Colonic mucosa (tissue), 4 donors: ENCODE data around the gene CARS1. TPM values are rescaled to one million over a fixed set of nuclear protein-coding genes. Genes with fewer than 3 reads are reported as not detected.

Experiments
- DNase-seq: peaks from one replicate; pipeline ENCODE4 v3.0.0-alpha.2; 2020
- H3K27ac ChIP-seq: fragments of 200-600 bp; one replicate; pipeline ENCODE4 v1.8.0; 2021
- H3K27me3 ChIP-seq: fragments of 200-600 bp; one replicate; pipeline ENCODE4 v1.8.0; 2021
- H3K36me3 ChIP-seq: fragments of 200-600 bp; one replicate; pipeline ENCODE4 v1.8.0; 2021
- H3K4me1 ChIP-seq: fragments of 200-600 bp; one replicate; pipeline ENCODE4 v1.8.0; 2021; ENCODE audit warnings: mild to moderate bottlenecking
- H3K4me3 ChIP-seq: fragments of 200-600 bp; one replicate; pipeline ENCODE4 v1.8.0; 2021
- H3K9ac ChIP-seq, 2 donors: one replicate each; pipeline ENCODE4 v1.7.0; 2013; ENCODE audit warnings: control low read depth in 2 of 2, low read depth in 2 of 2, low read length in 2 of 2
- H3K9me3 ChIP-seq: fragments of 200-600 bp; one replicate; pipeline ENCODE4 v1.8.0; 2021
- intact Hi-C: fragments of 100-400 bp; cut with DNase I; formaldehyde crosslinking; loops from one replicate; pipeline ENCODE4 v1.14.1; 2022
- total RNA-seq, 2 donors: library from RNA; stranded (reverse); fragmentation: NEBNext Ultra II Directional in 1 of 2; extraction: Animal tissue kit (Norgen Biotek cat#: 25700) in 1 of 2; gene quantifications; one replicate each; pipeline ENCODE4 v1.2.1, GENCODE V29; 2021
- TF ChIP-seq, protein P1 (sequence below): fragments of 200-600 bp; IDR thresholded peaks from one replicate; pipeline ENCODE4 v1.8.0; 2022; ENCODE audit warnings: antibody characterized with exemption, mild to moderate bottlenecking
- donor health status: healthy.
- donor health status: DM: no; HTN: no; CAD: no.
- donor health status: DM: no; HTN: no; CAD: no.

The CARS1 gene
- total RNA-seq, 2 donors from 2014 or later = 48.4 to 74.3 TPM

DNA sequence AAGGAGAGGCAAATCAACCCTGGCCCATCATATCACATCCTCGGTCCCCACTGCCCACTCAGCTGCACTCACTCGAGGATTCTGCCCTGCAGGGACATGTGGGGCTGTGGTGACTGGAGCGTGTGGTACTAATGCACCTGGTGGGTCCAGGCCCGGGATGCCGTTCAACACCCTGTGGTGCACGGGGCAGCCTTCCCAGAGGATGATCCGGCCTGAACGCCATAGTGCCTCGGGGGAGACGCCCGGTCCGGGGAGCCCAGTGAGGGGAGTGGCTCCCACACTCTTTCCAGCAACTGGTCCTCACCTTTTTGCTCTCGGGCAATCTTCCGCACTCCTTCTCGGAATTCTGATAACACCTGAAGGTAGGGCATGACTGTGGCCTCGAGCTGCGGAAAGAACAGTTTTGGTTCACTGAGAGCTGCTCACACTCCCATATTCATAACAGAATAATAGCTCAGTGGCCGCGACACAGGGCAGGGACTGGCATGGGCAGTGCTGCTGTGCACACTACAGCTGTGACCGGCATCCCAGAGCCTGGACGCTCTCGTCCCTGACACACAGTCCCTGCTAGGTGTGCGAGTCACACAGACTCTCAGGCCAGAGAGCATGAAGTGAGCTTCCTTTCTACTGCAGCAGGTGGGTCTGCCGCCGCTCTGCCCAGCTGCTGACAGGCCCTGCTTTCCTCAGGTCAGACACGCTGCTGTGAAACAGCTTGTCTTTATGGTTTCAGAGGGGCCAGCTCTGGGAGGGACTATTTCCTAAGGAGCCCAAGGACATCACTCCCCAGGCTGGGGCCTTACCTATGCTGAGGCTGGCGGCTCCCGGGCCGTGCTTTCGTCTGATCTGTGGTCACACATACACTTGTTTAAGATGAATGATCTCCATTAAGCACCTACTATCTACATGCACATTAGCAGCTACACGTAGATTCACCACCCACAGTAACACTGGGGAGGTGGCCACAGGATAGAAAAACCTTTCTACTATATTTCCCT is 45.0 kb downstream of the CARS1 start:
- no peaks in the 10 kb centered on the region for H3K27me3 ChIP-seq
- DNase-seq = no peak
- no peaks in the 10 kb centered on the region for H3K4me1 ChIP-seq
- H3K27ac ChIP-seq = no peak overlapping the region
- TF ChIP-seq, protein P1, sequence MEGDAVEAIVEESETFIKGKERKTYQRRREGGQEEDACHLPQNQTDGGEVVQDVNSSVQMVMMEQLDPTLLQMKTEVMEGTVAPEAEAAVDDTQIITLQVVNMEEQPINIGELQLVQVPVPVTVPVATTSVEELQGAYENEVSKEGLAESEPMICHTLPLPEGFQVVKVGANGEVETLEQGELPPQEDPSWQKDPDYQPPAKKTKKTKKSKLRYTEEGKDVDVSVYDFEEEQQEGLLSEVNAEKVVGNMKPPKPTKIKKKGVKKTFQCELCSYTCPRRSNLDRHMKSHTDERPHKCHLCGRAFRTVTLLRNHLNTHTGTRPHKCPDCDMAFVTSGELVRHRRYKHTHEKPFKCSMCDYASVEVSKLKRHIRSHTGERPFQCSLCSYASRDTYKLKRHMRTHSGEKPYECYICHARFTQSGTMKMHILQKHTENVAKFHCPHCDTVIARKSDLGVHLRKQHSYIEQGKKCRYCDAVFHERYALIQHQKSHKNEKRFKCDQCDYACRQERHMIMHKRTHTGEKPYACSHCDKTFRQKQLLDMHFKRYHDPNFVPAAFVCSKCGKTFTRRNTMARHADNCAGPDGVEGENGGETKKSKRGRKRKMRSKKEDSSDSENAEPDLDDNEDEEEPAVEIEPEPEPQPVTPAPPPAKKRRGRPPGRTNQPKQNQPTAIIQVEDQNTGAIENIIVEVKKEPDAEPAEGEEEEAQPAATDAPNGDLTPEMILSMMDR = no peak
- peaks cover 14% of the 10 kb centered on the region for H3K36me3 ChIP-seq
- no peaks in the 10 kb centered on the region for H3K9me3 ChIP-seq
- intact Hi-C loops = no loop called here
- no peak overlapping the region for H3K4me3 ChIP-seq
- no peak overlapping the region for H3K9ac ChIP-seq

DNA sequence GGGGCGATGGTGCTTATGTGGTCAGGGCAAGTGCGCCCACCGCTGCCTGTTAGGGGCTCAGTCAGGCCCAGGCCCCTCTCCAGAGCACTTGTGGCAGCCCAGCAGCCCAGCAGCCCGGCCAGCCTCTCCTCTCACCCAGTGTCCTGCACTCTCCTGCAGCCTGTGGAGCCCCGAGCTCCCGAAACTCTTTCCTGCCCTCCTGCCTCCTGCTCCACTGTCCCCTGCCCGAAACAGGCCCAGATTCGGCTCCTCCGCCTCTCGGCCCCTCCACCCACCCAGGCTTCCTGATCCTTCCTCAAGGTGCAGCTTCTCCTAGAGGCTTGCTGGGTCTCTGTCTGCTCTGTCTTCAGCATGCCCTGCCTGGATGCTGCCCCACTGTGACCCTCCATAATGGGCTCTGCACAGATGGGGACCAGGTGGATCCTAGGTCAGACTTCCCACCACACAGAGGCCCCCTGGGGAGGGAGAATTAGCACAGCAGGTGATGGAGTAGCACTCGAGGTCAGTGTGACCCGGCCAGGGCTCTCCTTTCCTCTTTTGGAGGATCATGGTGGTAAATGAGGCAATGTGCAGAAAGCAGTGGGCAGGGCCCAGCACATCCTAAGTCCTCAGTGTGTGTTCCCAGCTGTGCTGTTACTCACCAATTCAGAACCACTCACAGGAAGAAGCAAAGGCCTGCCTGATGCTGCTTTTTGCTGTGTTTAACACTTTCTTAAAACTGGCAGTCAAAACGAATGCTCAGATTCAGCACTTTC is 46.5 kb downstream of the CARS1 start:
- Histone ChIP-seq H3K36me3 (peaks cover 12% of the 10 kb centered on the region), H3K4me1 (no peaks in the 10 kb centered on the region), H3K4me3 (no peak overlapping the region), H3K9ac (no peak overlapping the region), H3K9me3 (no peaks in the 10 kb centered on the region), H3K27me3 (no peaks in the 10 kb centered on the region), H3K27ac (no peak overlapping the region)
- TF ChIP-seq, protein P1 = no peak
- intact Hi-C loops = no loop called here
- DNase-seq = no peak

DNA sequence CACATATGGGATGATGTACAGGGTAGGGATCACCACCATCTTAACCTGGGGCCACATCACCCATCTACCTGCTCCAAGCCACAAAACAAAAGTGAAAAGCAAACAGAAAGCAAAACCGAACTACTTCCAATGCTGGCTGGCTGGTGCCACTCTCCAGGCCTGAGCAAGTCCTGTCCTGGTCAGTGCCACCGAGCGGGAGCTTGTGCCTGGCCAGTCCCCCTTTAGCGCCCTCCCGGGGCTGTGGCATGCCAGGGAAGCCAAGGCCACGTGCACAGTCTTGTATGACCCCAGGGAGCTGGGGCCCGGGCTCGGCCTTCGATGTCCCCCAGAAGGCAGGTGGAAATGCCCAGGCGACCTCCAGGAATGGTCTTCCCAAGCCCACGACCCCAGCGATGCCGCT is 47.2 kb downstream of the CARS1 start:
- intact Hi-C loops = no loop called here
- no peak overlapping the region for H3K9ac ChIP-seq
- no peak overlapping the region for H3K4me3 ChIP-seq
- no peaks in the 10 kb centered on the region for H3K9me3 ChIP-seq
- TF ChIP-seq, protein P1 = no peak
- H3K27ac ChIP-seq = no peak overlapping the region
- H3K36me3 ChIP-seq = peaks cover 7% of the 10 kb centered on the region
- H3K27me3 ChIP-seq = no peaks in the 10 kb centered on the region
- H3K4me1 ChIP-seq = no peaks in the 10 kb centered on the region
- no peak for DNase-seq

DNA sequence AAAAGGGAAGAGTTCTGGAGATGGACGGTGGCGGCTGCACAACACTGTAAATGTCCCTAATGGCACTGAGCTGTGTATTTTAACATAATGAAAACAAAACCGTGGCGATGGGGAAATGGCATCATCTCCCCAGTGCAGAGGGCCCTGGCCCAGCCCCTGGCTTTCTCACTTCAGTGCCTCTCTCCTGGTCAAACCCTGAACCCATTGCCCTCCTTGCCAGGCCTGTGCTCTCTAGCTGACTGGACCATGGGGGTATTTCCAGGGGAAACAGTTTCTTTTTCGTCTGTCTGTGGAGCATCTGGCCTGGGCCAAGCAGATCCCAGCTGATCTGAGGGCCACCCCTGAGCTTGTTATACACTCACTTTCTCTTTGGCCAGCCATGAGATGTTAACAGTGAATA is 47.7 kb downstream of the CARS1 start:
- DNase-seq = no peak
- H3K36me3 ChIP-seq = peaks cover 3% of the 10 kb centered on the region

DNA sequence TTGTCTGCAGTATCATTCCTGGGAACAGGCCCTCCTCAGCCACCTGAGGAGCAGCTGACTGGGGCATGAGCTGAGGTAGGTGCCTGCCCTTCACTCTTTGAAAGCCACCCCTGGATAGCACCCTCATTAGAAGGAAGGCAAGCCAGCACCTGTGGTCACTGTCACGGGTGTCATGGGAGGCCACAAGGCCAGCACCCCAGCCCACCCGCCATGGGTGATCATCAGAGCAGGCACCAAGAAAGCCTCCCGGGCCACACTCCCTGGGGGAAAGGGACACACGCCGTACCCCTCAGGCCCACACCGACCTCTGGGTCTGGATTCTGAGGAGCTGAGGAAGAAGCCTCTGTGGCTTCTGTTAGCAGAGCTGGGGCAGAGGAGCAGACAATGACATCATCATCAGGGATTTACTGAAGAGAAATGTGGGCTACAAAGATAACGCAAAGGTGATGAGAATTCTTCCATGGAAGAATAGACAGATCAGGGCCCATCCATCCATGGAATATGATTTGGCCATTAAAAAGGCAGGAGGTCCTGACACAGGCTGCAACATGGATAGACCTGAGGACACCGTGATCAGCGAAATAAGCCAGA is 48.4 kb downstream of the CARS1 start:
- H3K36me3 ChIP-seq = peaks cover 3% of the 10 kb centered on the region
- no peaks in the 10 kb centered on the region for H3K27me3 ChIP-seq
- H3K4me3 ChIP-seq = no peak overlapping the region
- TF ChIP-seq, protein P1 = no peak
- H3K4me1 ChIP-seq = no peaks in the 10 kb centered on the region
- H3K27ac ChIP-seq = no peak overlapping the region
- no peaks in the 10 kb centered on the region for H3K9me3 ChIP-seq
- intact Hi-C loops = no loop called here
- no peak overlapping the region for H3K9ac ChIP-seq
- DNase-seq = no peak

More for the DNA sequence above, 47.7 kb downstream of the CARS1 start:
- no peak overlapping the region for H3K9ac ChIP-seq
- no peak overlapping the region for H3K4me3 ChIP-seq
- no peaks in the 10 kb centered on the region for H3K4me1 ChIP-seq
- no peaks in the 10 kb centered on the region for H3K27me3 ChIP-seq
- H3K9me3 ChIP-seq = no peaks in the 10 kb centered on the region
- intact Hi-C loops = no loop called here
- H3K27ac ChIP-seq = no peak overlapping the region
- TF ChIP-seq, protein P1 = no peak
